HK-2 (cell line): Measurements from ENCODE around the gene MCAT.
"Not testable (repeated sequence)": the region's sequence is repeated elsewhere in the genome, so short reads cannot be mapped to it uniquely, and the experiment has no call there.

Experiments used
- DNase-seq: peaks from one replicate; pipeline ENCODE4 v3.0.0-alpha.2; 2018; ENCODE audit not compliant: unreplicated experiment

MCAT gene

GRCh38 chr22:43126501-43127165 is 16.6 kb downstream of the MCAT start:
- DNase-seq, result peak; percentile 81

GRCh38 chr22:43118953-43119458 is 24.2 kb downstream of the MCAT start:
- DNase-seq, result no peak

- no peak for DNase-seq
These were observed 25.0 kb downstream of the MCAT start for GRCh38 chr22:43118024-43118849.

GRCh38 chr22:43116932-43117331 is 26.3 kb downstream of the MCAT start:
- no peak for DNase-seq

- no peak for DNase-seq
These were observed 28.2 kb downstream of the MCAT start for GRCh38 chr22:43114958-43115357.

- DNase-seq, result no peak
These were observed 29.5 kb downstream of the MCAT start for GRCh38 chr22:43113526-43114251.

- DNase-seq, result no peak
These were observed 32.1 kb downstream of the MCAT start for GRCh38 chr22:43110927-43111623.

GRCh38 chr22:43110444-43110926 is 32.7 kb downstream of the MCAT start, which contains the start of gene BIK:
Gene BIK, plus strand, starts transcription at chr22:43110750. Its CDS starts 13,273 bp downstream, at chr22:43124023.
- peak; percentile 50 for DNase-seq

- DNase-seq, result no peak
These were observed 33.2 kb downstream of the MCAT start for GRCh38 chr22:43109921-43110443.

- DNase-seq, result no peak
These were observed 33.7 kb downstream of the MCAT start for GRCh38 chr22:43109511-43109910.

- no peak for DNase-seq
These were observed 36.9 kb downstream of the MCAT start for GRCh38 chr22:43106302-43106701.

- not testable (repeated sequence) for DNase-seq
These were observed 38.2 kb downstream of the MCAT start for GRCh38 chr22:43104950-43105349.

- peak; percentile 60 for DNase-seq
These were observed 39.1 kb downstream of the MCAT start for GRCh38 chr22:43104056-43104625.

GRCh38 chr22:43101306-43101705 is 41.9 kb downstream of the MCAT start:
- DNase-seq, result no peak

- no peak for DNase-seq
These were observed 43.0 kb downstream of the MCAT start for GRCh38 chr22:43100225-43100624.

GRCh38 chr22:43099095-43099494 is 44.1 kb downstream of the MCAT start:
- no peak for DNase-seq

GRCh38 chr22:43098356-43098755 is 44.8 kb downstream of the MCAT start:
- no peak for DNase-seq

- no peak for DNase-seq
These were observed 46.8 kb downstream of the MCAT start for GRCh38 chr22:43096420-43096819.

- DNase-seq, result no peak
These were observed 48.6 kb downstream of the MCAT start for GRCh38 chr22:43094551-43094950.

- peak; percentile 35 for DNase-seq
These were observed 49.1 kb downstream of the MCAT start for GRCh38 chr22:43094085-43094484.

- no peak for DNase-seq
These were observed 51.1 kb downstream of the MCAT start for GRCh38 chr22:43092085-43092484.
